Measurements from ENCODE around the gene CT47C1.

The CT47C1 gene

GRCh38 chrX:119073911-119074310, 1.1 kb downstream of the CT47C1 start:
- no peak for DNase-seq (ENCODE audit: low spot score)

GRCh38 chrX:119075270-119076025, 2.7 kb downstream of the CT47C1 start:
- no peak for DNase-seq (ENCODE audit: low spot score)

- no peak for DNase-seq (ENCODE audit: low spot score)
Observed at GRCh38 chrX:119082278-119082677, 9.5 kb downstream of the CT47C1 start.

- no peak for DNase-seq (ENCODE audit: low spot score)
Observed at GRCh38 chrX:119084766-119085165, 12.0 kb downstream of the CT47C1 start.

GRCh38 chrX:119087121-119087520, 14.3 kb downstream of the CT47C1 start:
- no peak for DNase-seq (ENCODE audit: low spot score)

- no peak for DNase-seq (ENCODE audit: low spot score)
Observed at GRCh38 chrX:119089619-119090018, 16.8 kb downstream of the CT47C1 start.

GRCh38 chrX:119090627-119091026, 17.8 kb downstream of the CT47C1 start:
- DNase-seq (ENCODE audit: low spot score), result no peak

GRCh38 chrX:119093991-119094735, 21.4 kb downstream of the CT47C1 start:
- no peak for DNase-seq (ENCODE audit: low spot score)

- DNase-seq (ENCODE audit: low spot score), result no peak
Observed at GRCh38 chrX:119094819-119095218, 22.0 kb downstream of the CT47C1 start.

GRCh38 chrX:119095936-119096335, 23.1 kb downstream of the CT47C1 start:
- no peak for DNase-seq (ENCODE audit: low spot score)

GRCh38 chrX:119101168-119101567, 28.4 kb downstream of the CT47C1 start:
- no peak for DNase-seq (ENCODE audit: low spot score)

- no peak for DNase-seq (ENCODE audit: low spot score)
Observed at GRCh38 chrX:119105826-119106225, 33.0 kb downstream of the CT47C1 start.

- DNase-seq (ENCODE audit: low spot score), result no peak
Observed at GRCh38 chrX:119107206-119107605, 34.4 kb downstream of the CT47C1 start.

- DNase-seq (ENCODE audit: low spot score), result peak; percentile 43
Observed at GRCh38 chrX:119118780-119119395, 46.1 kb downstream of the CT47C1 start.

- DNase-seq (ENCODE audit: low spot score), result no peak
Observed at GRCh38 chrX:119121341-119121740, 48.5 kb downstream of the CT47C1 start.

Measured in CD4-positive, alpha-beta T cell treated with Interleukin-2 at 100 ng/mL for 4 hours (primary cell).